Anterior cingulate cortex (tissue), 58 donors: ENCODE data around the gene ZNF592.

Experiments
- DNase-seq, 58 donors: peaks; one replicate each; lab custom pipeline; 2025; lab: John Stamatoyannopoulos, UW

Gene ZNF592

GRCh38 chr15:84775867-84776449, 27.6 kb downstream of the ZNF592 start:
- DNase-seq: no peak

DNA sequence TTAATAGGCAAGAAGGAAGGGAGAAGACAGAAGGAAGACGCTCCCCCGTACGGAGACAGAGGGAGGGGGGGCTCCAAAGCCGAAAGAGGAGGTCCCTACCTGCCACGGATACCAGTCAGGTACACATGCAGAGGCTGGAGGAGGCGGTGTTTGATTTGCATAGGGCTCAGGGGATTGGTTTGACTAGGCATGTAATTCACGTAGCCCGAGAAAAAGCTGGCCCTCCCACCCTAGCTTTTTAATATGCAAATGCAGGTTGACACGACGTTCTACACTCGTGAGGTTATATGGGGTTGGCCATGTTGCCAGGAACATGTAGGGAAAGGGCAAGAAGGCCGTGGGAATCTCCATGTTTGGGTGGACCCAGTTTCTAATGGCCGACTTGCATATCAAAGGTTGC, 29.8 kb downstream of the ZNF592 start:
- DNase-seq: no peak

DNA sequence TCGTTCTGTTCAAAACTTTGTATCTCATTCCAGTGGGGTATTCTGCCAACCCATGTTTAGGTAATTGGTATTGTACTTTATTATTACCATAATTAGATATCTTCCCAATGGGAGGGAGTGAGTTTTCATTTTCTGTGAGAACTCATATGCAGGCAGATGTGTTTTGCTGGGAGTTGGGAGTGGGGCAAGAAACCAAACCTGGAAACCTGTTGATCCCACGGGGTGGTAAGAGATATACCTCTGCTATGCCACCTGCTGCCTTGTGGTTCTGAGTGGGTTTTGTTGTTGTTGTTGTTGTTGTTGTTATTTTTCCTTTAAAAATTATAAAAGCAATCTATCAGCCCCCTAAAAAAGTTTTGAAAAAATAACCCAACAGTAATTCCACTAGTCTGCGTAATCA, 32.1 kb downstream of the ZNF592 start:
- DNase-seq: no peak

DNA sequence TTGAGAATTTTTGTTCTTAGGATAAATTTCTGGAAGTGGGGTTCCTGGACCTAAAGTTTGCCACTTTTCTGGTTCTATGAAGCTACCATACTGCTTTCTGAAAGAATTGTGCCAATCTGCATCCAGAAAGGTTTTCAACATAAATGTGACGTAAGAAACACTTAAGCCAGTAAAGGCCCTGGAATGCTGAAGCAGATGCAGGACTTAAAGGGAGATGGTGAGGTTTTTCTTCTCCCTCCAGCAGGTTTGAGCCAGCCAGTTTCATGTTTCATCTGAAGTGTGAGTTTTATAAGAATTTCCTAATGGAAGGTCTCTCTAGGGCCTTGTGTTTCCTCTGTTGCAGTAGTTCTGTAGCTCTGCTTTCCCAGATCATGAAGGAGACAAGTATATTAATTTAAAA, 33.1 kb downstream of the ZNF592 start:
- no peak for DNase-seq

GRCh38 chr15:84782346-84782745, 34.0 kb downstream of the ZNF592 start:
- no peak for DNase-seq

- DNase-seq: no peak
Measured at GRCh38 chr15:84783493-84784251, 35.3 kb downstream of the ZNF592 start.

DNA sequence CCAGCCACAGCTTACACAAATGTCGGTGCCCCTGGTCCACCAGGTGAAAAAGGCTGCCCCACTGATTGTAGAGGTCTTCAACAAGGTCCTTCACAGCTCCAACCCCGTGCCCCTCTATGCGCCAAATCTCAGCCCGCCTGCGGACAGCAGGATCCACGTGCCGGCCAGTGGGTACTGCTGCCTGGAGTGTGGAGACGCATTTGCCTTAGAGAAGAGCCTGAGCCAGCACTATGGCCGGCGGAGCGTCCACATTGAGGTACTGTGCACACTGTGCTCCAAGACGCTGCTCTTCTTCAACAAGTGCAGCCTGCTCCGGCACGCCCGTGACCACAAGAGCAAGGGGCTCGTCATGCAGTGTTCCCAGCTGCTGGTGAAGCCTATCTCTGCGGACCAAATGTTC, 35.9 kb downstream of the ZNF592 start:
- DNase-seq: no peak

- DNase-seq: no peak
Measured at GRCh38 chr15:84785053-84785452, 36.7 kb downstream of the ZNF592 start.

DNA sequence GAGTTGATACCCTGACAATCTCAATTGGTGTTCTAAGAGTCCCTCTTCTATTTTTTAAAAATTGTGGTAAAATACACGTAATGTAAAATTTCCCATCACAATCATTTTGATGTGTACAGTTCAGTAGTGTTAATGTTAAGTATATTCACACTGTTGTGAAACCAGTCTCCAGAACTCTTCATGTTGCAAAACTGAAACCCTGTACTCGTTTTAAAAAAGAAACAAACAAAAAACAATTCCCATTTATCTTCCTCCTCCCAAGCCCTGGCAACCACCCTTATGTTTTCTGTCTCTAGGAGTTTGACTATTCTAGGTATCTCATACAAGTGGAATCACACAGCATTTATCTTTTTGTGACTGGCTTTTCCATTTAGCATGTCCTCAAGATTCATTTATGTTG, 40.1 kb downstream of the ZNF592 start:
- no peak for DNase-seq

DNA sequence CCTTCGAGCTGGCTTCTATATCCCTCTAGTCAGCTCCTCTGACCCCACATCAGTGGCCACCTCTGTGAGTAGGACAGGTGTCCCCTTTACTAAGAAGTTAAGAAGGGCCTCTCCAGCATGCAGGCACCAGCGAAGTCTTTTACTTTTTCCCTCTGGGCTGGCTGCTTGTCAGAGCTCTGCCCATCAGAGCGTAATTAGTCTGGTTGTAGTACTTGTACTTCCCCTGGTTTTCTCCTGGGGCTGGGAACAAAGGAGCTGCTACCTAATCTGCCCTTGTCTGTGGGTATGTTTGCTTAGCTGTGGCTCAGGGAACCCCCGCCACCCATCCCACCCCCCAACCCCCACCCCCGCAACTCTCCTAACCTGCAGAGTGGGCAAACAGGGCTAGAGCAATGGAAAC, 41.4 kb downstream of the ZNF592 start:
- peak in 2 of 58 donors; percentile 4 to 10 for DNase-seq

DNA sequence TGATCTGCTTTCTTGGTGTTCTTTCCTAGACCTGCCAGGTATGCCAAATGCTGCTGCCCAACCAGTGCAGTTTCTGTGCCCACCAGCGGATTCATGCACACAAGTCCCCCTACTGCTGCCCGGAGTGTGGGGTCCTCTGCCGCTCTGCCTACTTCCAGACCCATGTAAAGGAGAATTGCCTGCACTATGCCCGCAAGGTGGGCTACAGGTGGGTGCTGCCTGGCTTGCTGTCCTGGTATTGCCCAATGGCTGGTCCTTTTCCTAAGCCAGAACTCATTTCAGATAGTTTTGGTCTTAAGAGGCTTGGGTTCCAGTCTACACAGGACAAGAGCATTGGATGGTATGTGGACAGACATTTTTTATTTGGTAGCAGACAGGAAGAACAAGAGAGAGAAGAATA, 42.3 kb downstream of the ZNF592 start:
- no peak for DNase-seq

- DNase-seq: no peak
Measured at GRCh38 chr15:84791763-84792162, 43.4 kb downstream of the ZNF592 start.

- DNase-seq: no peak
Measured at GRCh38 chr15:84793431-84794161, 45.2 kb downstream of the ZNF592 start.

DNA sequence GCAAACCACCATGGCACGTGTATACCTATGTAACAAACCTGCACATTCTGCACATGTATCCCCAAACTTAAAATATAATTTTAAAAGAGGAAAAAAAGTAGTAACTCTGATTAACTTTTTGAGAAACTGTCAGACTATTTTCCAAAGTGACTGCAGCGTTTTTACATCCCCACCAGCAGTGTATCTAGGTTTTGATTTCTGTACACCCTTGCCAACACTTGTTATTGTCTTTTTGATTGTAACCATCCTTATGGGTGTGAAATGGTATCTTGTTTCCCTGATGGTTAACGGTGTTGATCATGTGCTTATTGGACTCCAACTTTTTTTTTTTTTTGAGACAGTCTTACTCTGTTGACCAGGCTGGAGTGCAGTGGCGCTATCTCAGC, 45.8 kb downstream of the ZNF592 start:
- DNase-seq: no peak

DNA sequence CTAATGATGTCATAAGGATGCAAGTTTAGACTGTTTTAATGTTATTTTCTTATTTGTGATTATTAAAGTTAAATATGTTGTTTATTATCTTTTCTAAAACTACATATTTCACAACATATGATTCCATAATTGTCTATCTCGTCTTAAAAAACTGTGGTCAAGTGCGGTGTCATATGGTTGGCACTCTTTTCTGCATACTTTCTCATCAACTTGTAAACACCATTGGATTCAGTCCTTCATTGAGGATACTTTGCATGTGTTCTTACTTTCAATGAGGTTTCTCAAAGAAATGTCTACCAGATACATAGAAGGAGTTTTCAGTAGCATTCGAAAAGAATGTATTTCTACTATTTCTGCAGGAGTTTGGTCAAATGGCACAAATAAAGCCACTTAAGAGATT, 46.8 kb downstream of the ZNF592 start:
- no peak for DNase-seq

GRCh38 chr15:84797212-84797611, 48.8 kb downstream of the ZNF592 start:
- DNase-seq: no peak

DNA sequence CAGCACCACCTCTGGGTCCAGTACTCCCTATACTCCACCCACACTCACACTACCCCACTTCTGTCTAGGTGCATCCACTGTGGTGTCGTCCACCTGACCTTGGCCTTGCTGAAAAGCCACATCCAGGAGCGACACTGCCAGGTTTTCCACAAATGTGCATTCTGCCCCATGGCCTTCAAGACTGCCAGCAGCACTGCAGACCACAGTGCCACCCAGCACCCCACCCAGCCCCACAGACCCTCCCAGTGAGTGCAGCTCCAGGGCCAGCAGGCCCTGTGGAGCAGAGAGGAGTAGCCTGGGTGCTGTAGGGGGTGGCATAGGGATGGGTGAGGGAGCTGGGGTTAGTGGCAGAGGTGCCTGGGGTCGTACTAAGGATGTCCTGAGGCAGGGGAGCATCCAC, 49.4 kb downstream of the ZNF592 start:
- DNase-seq: no peak

- no peak for DNase-seq
Measured at GRCh38 chr15:84798436-84798946, 50.1 kb downstream of the ZNF592 start.

DNA sequence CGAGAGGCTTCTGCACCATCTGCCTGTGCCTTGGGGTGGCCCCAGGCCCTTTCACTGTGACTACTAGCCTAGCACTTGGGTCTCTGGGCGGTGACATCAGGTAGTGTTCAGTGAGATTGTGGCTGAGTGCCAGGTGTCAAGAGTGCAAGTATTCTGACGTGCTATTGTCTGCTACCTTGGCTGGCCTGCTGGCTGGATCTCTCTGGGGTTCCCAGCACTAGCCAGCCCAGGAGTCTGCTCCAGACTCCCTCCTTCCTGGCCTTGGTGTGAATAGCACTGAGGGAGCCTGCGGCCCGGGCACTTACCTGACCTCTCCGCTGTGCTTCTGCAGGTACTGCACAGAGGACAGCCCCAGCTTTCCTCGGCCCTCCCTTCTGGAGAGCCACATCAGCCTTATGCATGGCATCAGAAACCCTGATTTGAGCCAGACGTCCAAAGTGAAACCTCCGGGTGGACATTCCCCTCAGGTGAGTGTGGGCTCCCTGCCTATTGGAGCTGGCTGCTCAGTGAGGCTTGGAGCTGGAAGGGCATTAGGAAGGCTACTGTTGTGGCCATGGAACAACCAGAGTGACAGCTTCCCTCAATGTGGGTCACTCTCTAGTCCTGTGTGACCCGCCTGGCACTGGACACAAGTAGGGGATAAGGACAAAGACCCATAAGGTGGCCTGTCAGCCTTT, 51.3 kb downstream of the ZNF592 start:
- DNase-seq: no peak

DNA sequence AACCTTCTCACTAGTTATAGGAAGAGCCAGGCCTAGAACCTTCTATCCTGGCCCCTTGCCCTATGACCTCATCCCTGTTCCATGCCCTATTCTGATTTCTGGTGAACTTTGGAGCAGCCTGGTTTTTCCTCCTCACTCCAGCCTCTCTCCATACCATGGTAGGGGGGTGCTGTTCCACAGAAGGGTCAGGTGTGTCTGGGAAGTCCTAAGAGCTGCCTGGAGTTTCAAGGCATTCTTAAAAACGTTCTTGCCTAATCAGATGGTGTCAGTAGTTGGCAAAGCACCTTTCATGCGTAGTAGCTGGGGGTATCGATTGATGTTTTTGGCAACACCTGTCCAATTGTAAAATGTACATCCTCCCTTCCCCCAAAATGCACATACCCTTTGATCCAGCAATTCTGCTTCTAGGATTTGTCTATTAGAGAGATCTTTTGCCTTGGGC, 52.0 kb downstream of the ZNF592 start:
- DNase-seq: no peak
